ENCODE measurements around the gene DDAH1.

- no peak for TF ChIP-seq TAF1 (IDR thresholded peaks at IDR 0.05; ENCODE audit: borderline replicate concordance, low read depth, low read length)
- TF ChIP-seq POLR2AphosphoS5 (IDR thresholded peaks at IDR 0.05; ENCODE audit: low read depth, low read length): no peak
- no peak for TF ChIP-seq POLR2A (IDR thresholded peaks at IDR 0.05; ENCODE audit: low read depth, low read length)
These were observed 125.9 kb downstream of the DDAH1 start for GRCh38 chr1:85339089-85339488.
